Spleen (tissue), 11 donors: Measurements from ENCODE around the gene NRG3. TPM values are rescaled to one million over a fixed set of nuclear protein-coding genes. Genes with fewer than 3 reads are reported as not detected.
"Not testable (repeated sequence)": the region's sequence is repeated elsewhere in the genome, so short reads cannot be mapped to it uniquely, and the experiment has no call there.

Source experiments
- DNase-seq: peaks from one replicate; pipeline ENCODE4 v3.0.0-alpha.2; 2020
- H3K27ac ChIP-seq, 8 donors: fragments of 200-600 bp; sonication (generic) in 7 of 8; 1 replicate in 4 of 8; 2 replicates in 4 of 8; pipeline versions ENCODE4 v1.5.0 to v1.8.0; 2016 to 2021; ENCODE audit warnings: inconsistent platforms in 4 of 8, mild to moderate bottlenecking in 4 of 8, moderate library complexity in 1 of 8
- H3K27me3 ChIP-seq, 7 donors: fragments of 200-600 bp; sonication (generic) in 6 of 7; replicated peaks in 1 of 7; 1 replicate in 4 of 7; 2 replicates in 3 of 7; pipeline versions ENCODE4 v1.5.0 to v1.8.0; 2016 to 2021; ENCODE audit warnings: inconsistent platforms in 3 of 7, mild to moderate bottlenecking in 1 of 7
- H3K36me3 ChIP-seq, 6 donors: fragments of 200-600 bp; sonication (generic) in 5 of 6; 1 replicate in 4 of 6; 2 replicates in 2 of 6; pipeline versions ENCODE4 v1.5.0 to v1.8.0; 2016 to 2021; ENCODE audit warnings: inconsistent platforms in 2 of 6
- H3K4me1 ChIP-seq, 6 donors: fragments of 200-600 bp; sonication (generic) in 5 of 6; 1 replicate in 3 of 6; 2 replicates in 3 of 6; pipeline versions ENCODE4 v1.5.0 to v1.8.0; 2016 to 2021; ENCODE audit warnings: inconsistent platforms in 3 of 6
- H3K4me3 ChIP-seq, 8 donors: fragments of 200-600 bp; sonication (generic) in 7 of 8; 1 replicate in 4 of 8; 2 replicates in 4 of 8; pipeline versions ENCODE4 v1.5.0 to v1.8.0; 2016 to 2021; ENCODE audit warnings: inconsistent platforms in 4 of 8, mild to moderate bottlenecking in 4 of 8, moderate library complexity in 2 of 8
- H3K9me3 ChIP-seq, 8 donors: fragments of 200-600 bp; sonication (generic) in 7 of 8; 1 replicate in 4 of 8; 2 replicates in 4 of 8; pipeline versions ENCODE4 v1.5.0 to v1.8.0; 2016 to 2021; ENCODE audit warnings: inconsistent platforms in 4 of 8
- CTCF ChIP-seq, 11 experiments: fragments of 200-600 bp in 7 of 11; fragments of 450-650 bp in 4 of 11; sonication (generic) in 4 of 11; IDR thresholded peaks in 8 of 11; conservative IDR thresholded peaks in 3 of 11; 1 replicate in 7 of 11; 2 replicates in 4 of 11; pipeline versions ENCODE4 v1.4.0 to v1.8.0; 2016 to 2021; ENCODE audit warnings: antibody characterized with exemption in 11 of 11, inconsistent platforms in 4 of 11, mild to moderate bottlenecking in 1 of 11
- POLR2A ChIP-seq, 3 donors: fragments of 450-650 bp; IDR thresholded peaks; one replicate each; pipeline ENCODE4 v1.5.1; 2017; ENCODE audit warnings: antibody characterized with exemption in 3 of 3, mild to moderate bottlenecking in 1 of 3
- POLR2AphosphoS5 ChIP-seq, 3 donors: sonication (generic); formaldehyde crosslinking; IDR thresholded peaks; one replicate each; pipeline ENCODE4 v1.5.1; 2017; ENCODE audit warnings: antibody characterized with exemption in 3 of 3
- WGBS, 5 donors: extraction: QIAGEN DNeasy Blood & Tissue Kit in 3 of 5; methylation state at CpG; one replicate each; pipeline versions ENCODE4 v1.1.5 to v1.1.7; 2013 to 2018; 5-methylcytosine and 5-hydroxymethylcytosine counted together
- intact Hi-C: fragments of 100-400 bp; cut with DNase I; formaldehyde crosslinking; loops from one replicate; pipeline ENCODE4 v1.15.0; 2023; ENCODE audit warnings: low total_unique reads
- polyA plus RNA-seq, 3 donors: library from polyadenylated mRNA; stranded (reverse); fragments of 200-250 nt; gene quantifications; one replicate each; pipeline ENCODE4 v1.2.1, GENCODE V29; 2013
- total RNA-seq, 7 donors: library from RNA; depleted of rRNA in 3 of 7; stranded (reverse); fragments of >200 nt in 3 of 7; fragmentation: NEBNext Ultra II Directional in 4 of 7; extraction: Animal tissue kit (Norgen Biotek cat#: 25700) in 4 of 7; gene quantifications; one replicate each; pipeline versions ENCODE4 v1.1.0 to v1.2.1, GENCODE V29; 2016 to 2021
- donor health status: healthy with polysubstance abuse.
- donor health status: DM: no; HTN: no; CAD: no; lungs with moderate emphysema.
- donor health status: DM: no; HTN: no; CAD: no.
- donor health status: Bipolar disorder and iron deficiency.
- donor health status: healthy.
- donor health status: DM: no; HTN: no; CAD: no.
- donor health status: DM: yes; HTN: yes; CAD: no.

Gene NRG3
- total and polyA plus RNA-seq, 10 donors, result 0.10 to 0.22 (median 0.21) TPM; not detected in 7

GRCh38 chr10:82340166-82340565 lies 465.2 kb downstream of the NRG3 start:
- Histone ChIP-seq H3K4me3 (no peak overlapping the region), H3K4me1 (no peaks in the 10 kb centered on the region), H3K27ac (no peak overlapping the region), H3K27me3 (no peaks in the 10 kb centered on the region), H3K36me3 (no peaks in the 10 kb centered on the region), H3K9me3 (no peaks in the 10 kb centered on the region)
- TF ChIP-seq POLR2AphosphoS5 (IDR thresholded peaks at IDR 0.05) (no peak), POLR2A (IDR thresholded peaks at IDR 0.05) (no peak), CTCF (IDR thresholded peaks at IDR 0.05 in 8 of 11, conservative IDR thresholded peaks at IDR 0.05 in 3 of 11) (no peak)
- intact Hi-C loops, result no loop called here
- 63 to 79% (median 70%) methylated on average over 2 of the region's 2 CpGs for WGBS, 5 donors
- no peak for DNase-seq

DNA sequence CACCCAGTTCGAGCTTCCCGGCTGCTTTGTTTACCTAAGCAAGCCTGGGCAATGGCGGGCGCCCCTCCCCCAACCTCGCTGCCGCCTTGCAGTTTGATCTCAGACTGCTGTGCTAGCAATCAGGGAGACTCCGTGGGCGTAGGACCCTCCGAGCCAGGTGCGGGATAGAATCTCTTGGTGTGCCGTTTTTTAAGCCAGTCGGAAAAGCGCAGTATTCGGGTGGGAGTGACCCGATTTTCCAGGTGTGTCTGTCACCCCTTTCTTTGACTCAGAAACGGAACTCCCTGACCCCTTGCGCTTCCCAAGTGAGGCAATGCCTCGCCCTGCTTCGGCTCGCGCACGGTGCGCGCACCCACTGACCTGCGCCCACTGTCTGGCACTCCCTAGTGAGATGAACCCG lies 474.6 kb downstream of the NRG3 start:
- intact Hi-C loops, result not testable (repeated sequence)

DNA sequence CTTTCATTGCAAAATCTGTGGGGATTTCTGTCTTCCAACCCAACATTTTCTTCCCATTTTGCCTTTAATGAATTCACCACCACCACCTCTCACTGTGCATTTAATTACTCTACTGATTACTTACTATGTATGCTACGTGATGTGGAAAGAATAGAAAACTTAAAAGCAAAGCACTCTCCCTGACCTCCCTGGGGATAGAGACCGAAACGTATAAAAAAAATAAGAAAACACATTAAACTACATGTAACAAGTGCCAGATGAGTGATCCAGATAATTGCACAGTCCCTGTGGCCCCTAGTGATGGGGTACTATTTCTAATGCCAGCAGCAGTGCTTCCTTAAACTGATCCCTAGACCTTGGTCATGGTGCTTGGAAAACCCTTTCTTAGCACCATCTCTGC lies 478.4 kb downstream of the NRG3 start:
- Histone ChIP-seq H3K27me3 (no peaks in the 10 kb centered on the region), H3K36me3 (no peaks in the 10 kb centered on the region), H3K9me3 (peaks cover 0 to 9% (median 0%) of the 10 kb centered on the region in 8 donors), H3K27ac (no peak overlapping the region), H3K4me3 (no peak overlapping the region), H3K4me1 (no peaks in the 10 kb centered on the region)
- no peak for DNase-seq
- WGBS, 5 donors, result 76 to 90% (median 89%) methylated on average over 3 of the region's 3 CpGs
- TF ChIP-seq POLR2AphosphoS5 (IDR thresholded peaks at IDR 0.05), result no peak
- no peak for TF ChIP-seq CTCF (IDR thresholded peaks at IDR 0.05 in 8 of 11, conservative IDR thresholded peaks at IDR 0.05 in 3 of 11)
- no peak for TF ChIP-seq POLR2A (IDR thresholded peaks at IDR 0.05)
- intact Hi-C loops, result no loop called here

More for the DNA sequence above, 474.6 kb downstream of the NRG3 start:
- H3K27me3 ChIP-seq, H3K27ac ChIP-seq, H3K4me1 ChIP-seq, DNase-seq, H3K4me3 ChIP-seq, H3K9me3 ChIP-seq, H3K36me3 ChIP-seq: not testable (repeated sequence)
- 77 to 94% (median 91%) methylated on average over 12 to 26 of the region's 26 CpGs for WGBS, 5 donors

GRCh38 chr10:82358486-82359099 lies 483.6 kb downstream of the NRG3 start:
- 75 to 81% (median 78%) methylated on average over 16 of the region's 16 CpGs for WGBS, 5 donors
- TF ChIP-seq POLR2AphosphoS5 (IDR thresholded peaks at IDR 0.05) (peak in 1 of 3 donors; percentile 21), CTCF (IDR thresholded peaks at IDR 0.05 in 8 of 11, conservative IDR thresholded peaks at IDR 0.05 in 3 of 11) (no peak)
- intact Hi-C loops, result no loop called here
- DNase-seq, result no peak
- Histone ChIP-seq H3K36me3 (no peaks in the 10 kb centered on the region), H3K4me1 (no peaks in the 10 kb centered on the region), H3K27me3 (no peaks in the 10 kb centered on the region), H3K27ac (no peak overlapping the region), H3K9me3 (peaks cover 0 to under 1% (median 0%) of the 10 kb centered on the region in 8 donors), H3K4me3 (no peak overlapping the region)

- DNase-seq, result no peak
- TF ChIP-seq POLR2A (IDR thresholded peaks at IDR 0.05) (no peak), POLR2AphosphoS5 (IDR thresholded peaks at IDR 0.05) (no peak)
- no peaks in the 10 kb centered on the region for H3K4me1 ChIP-seq
- no peaks in the 10 kb centered on the region for H3K36me3 ChIP-seq
- no peaks in the 10 kb centered on the region for H3K9me3 ChIP-seq
- H3K4me3 ChIP-seq, result no peak overlapping the region
- 47 to 78% (median 58%) methylated on average over 1 of the region's 1 CpG for WGBS, 5 donors
- no peaks in the 10 kb centered on the region for H3K27me3 ChIP-seq
- no peak overlapping the region for H3K27ac ChIP-seq
- intact Hi-C loops, result no loop called here
Measured at GRCh38 chr10:82361256-82361655, 486.3 kb downstream of the NRG3 start.
